GM18870 (cell line): ENCODE measurements around the gene UBE2D2.
"Not testable (repeated sequence)": the region's sequence is repeated elsewhere in the genome, so short reads cannot be mapped to it uniquely, and the experiment has no call there.

Source experiments
- ATAC-seq: cut with Tn5 transposase; IDR thresholded peaks from one replicate; pipeline ENCODE4 v1.9.1; 2021; ENCODE audit warnings: moderate library complexity; ENCODE audit not compliant: unreplicated experiment

The UBE2D2 gene

DNA sequence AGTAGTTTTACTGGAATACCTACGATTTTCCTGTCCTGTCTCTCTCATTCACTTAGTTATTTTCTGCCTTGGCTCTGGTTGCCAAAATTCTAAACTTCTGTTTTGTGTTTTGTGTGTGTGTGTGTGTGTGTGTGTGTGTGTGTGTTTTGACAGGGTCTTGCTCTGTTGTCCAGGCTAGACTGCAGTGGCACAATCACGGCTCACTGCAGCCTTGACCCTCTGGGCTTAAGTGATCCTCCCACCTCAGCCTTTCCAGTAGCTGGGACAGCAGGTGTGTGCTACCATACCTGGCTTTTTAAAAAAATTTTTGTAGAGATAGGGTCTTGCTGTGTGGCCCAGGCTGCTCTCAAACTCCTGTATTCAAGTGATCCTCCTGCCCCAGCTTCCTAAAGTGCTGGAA is 17.2 kb downstream of the UBE2D2 start:
- no peak for ATAC-seq

DNA sequence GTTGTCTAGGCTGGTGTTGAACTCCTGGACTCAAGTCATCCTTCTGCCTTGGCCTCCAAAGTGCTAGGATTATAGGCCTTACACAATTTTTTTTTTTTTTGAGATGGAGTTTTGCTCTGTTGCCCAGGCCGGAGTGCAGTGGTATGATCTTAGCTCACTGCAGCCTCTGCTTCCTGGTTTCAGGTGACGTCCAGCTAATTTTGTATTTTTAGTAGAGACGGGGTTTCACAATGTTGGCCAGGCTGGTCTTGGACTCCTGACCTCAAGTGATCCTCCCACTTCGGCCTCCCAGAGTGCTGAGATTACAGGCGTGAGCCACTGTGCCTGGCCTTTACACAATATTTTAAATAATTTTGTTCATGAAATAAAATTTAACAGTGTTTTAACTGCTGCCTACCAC is 21.0 kb downstream of the UBE2D2 start:
- ATAC-seq: not testable (repeated sequence)

DNA sequence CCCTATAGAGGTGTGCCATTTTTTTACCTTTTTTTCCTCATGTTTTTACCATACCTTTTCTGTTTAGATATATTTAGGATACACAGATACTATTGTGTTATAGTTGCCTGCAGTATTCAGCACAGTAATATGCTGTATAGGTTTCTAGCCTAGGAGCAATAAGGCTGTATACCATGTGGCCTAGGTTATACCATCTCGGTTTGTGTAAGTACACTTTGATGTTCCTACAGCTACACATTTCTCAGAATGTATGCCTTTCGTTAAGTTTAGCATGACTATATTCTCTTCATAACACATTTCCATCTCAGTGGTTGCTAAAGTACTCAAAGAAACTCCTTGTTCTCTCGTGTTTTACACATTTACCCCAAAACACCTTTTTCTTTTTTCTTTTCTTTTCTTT is 23.0 kb downstream of the UBE2D2 start:
- ATAC-seq: no peak

- ATAC-seq: not testable (repeated sequence)
These were observed 27.0 kb downstream of the UBE2D2 start for GRCh38 chr5:139588116-139588515.

DNA sequence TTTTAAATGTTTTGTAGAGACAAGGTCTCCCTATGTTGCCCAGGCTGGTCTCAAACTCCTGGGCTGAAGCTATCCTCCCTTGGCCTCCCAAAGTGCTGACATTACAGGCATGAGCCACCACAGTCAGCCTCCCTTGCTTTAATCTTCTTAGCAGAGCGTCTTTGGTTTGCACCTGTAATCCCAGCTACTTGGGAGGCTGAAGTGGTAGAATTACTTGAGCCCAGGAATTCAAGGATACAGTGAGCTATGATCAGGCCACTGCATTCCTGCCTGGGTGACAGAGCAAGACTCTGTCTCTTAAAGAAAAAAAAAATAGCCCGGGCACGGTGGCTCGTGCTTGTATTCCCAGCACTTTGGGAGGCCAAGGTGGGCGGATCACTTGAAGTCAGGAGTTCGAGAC is 27.8 kb downstream of the UBE2D2 start:
- no peak for ATAC-seq

DNA sequence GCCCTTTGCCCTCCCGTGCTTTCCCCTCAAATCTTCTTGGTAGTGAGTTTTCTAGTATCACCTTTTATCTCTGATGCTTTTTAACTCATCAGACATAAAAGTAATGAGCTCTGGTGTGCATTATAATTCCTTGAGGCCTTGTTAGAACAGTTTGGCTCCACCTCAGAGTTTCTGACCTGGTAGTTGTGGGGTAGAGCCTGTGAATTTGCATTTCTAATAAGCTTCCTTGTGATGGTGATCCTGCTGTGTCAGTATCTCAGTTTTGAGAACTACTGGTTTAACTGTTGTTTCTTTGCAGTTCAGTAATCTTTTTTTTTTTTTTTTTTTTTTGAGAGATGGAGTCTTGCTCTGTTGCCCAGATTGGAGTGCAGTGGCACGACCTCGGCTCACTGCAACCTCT is 31.1 kb downstream of the UBE2D2 start:
- no peak for ATAC-seq

DNA sequence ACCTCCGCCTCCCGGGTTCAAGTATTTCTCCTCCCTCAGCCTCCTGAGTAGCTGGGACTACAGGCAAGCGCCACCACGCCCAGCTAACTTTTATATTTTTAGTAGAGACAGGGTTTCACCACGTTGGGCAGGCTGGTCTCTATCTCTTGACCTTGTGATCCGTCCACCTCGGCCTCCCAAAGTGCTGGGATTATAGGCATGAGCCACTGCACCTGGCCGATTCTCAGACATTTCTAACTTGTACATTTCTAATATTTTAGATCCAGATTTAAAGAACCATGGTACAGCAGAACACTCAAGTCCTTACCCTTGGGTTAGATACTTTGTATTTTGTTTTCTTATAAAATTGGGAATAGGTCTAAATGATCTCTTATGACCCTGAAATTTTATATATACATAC is 31.9 kb downstream of the UBE2D2 start:
- ATAC-seq: not testable (repeated sequence)

GRCh38 chr5:139593716-139594319 is 32.7 kb downstream of the UBE2D2 start:
- peak; percentile 49 for ATAC-seq

GRCh38 chr5:139597134-139597533 is 36.0 kb downstream of the UBE2D2 start:
- ATAC-seq: no peak

- not testable (repeated sequence) for ATAC-seq
These were observed 37.4 kb downstream of the UBE2D2 start for GRCh38 chr5:139598601-139598965.

- no peak for ATAC-seq
These were observed 39.3 kb downstream of the UBE2D2 start for GRCh38 chr5:139600336-139600949.

DNA sequence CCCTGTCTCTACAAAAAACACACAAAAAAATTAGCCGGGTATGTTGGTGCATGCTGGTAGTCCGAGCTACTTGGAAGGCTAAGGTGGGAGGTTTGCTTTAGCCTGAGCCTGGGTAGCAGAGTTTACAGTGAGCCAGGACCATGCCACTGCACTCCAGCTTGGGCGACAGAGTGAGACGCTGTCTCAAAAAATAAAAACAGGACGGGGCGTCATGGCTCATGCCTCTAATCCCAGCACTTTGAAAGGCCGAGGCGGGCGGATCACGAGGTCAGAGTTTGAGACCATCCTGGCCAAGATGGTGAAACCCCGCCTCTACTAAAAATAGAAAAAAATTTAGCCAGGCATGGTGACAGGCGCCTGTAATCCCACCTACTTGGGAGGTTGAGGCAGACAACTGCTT is 40.3 kb downstream of the UBE2D2 start:
- ATAC-seq: no peak

DNA sequence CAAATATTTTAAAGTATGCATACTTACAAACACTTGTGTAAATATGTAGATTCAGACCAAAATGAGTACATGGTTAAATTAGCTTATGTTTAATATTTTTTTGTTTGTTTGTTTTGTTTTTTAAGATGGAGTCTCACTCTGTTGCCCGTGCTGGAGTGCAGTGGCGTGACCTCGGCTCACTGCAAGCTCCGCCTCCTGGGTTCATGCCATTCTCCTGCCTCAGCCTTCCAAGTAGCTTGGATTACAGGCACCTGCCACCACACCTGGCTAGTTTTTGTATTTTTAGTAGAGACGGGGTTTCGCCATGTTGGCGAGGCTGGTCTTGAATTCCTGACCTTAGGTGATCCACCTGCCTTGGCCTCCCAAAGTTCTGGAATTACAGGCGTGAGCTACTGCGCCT is 40.8 kb downstream of the UBE2D2 start:
- not testable (repeated sequence) for ATAC-seq

DNA sequence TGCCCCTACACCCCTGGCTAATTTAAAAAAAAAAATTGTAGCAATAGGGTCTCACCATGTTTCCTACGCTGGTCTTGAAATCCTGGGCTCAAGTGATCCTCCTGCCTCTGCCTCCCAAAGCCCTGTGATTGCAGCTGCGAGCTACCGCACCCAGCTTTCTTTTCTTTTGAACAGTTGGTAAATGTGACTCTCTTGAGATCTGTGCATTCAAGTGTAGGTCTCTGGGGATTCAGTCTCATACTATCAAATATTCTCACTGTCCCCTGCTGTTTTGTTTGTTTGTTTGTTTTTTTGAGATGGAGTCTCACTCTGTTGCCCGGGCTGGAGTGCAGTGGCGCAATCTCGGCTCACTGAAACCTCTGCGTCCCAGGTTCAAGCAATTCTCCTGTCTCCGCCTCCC is 44.7 kb downstream of the UBE2D2 start:
- no peak for ATAC-seq

DNA sequence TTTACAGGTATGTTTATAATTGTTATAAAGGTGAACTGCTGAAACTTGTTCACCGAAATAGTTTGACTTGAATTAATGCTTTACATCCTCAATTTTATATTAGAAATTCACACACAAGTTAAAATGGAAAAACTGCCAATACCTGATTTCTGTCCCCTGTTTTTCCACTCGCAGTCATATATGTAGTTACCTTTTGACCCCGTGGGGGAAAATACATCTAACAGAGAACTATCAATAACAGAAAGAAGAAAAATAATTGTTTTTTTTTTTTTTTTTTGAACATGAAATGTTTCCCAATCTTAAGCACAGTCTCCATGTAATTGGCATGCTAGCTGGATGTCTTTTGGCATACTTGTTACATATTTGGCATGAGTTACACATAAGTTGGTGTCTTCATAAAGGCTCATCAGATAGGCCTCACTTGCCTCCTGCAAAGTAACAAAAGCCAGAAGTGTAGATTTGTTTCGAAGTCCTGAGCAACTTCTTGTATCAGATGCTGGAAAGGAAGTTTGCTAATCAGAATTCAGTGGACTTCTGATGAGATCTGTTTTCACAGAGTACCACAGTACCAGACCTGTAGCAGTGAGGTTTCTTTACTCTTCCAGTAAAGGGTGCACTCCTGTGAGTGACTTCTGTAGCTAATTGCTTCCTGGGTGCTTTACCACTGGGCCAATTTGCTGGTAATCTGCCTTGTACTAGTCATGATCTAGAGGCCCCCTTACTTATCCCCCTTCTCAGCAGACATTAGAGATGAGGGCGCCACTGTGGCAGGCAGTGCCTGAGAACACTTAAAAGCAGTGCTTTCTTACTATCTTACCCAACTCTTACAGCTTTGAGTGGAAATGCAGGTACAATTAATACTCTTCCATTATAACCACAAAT is 50.8 kb downstream of the UBE2D2 start:
- no peak for ATAC-seq

- no peak for ATAC-seq
These were observed 58.7 kb downstream of the UBE2D2 start for GRCh38 chr5:139619861-139620260.

DNA sequence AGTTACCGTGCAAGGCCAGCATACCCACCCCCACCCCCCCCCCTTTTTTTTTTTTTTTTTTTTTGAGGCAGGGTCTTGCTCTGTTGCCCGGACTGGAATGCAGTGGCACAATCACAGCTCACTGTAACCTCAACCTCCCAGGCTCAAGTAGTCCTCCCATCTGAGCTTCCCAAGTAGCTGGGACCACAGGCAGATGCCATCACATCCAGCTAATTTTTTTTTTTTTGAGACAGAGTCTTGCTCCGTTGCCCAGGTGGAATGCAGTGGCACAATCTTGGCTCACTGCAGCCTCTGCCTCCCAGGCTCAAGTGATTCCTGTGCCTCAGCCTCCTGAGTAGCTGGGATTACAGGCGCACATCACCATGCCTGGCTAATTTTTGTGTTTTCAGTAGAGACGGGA is 64.3 kb downstream of the UBE2D2 start:
- ATAC-seq: not testable (repeated sequence)

DNA sequence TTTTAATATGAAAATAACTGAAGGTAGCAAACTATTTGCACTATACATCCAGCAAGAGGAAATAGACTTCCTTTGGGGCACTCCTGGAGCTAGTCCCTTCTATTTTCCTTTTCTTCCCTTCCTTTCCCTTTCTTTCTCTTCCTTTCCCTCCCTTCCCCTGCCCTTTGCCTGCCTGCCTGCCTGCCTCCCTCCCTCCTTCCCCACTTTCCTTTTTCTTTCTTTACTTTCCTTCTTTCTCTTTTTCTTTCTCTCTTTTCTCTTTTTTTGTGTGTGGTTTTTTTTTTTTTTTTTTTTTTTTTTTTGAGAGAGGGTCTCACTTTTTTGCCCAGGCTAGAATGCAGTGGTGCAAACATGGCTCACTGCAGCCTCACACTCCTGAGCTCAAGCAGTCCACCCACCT is 69.7 kb downstream of the UBE2D2 start:
- no peak for ATAC-seq

GRCh38 chr5:139631520-139632165 is 70.5 kb downstream of the UBE2D2 start:
- no peak for ATAC-seq

DNA sequence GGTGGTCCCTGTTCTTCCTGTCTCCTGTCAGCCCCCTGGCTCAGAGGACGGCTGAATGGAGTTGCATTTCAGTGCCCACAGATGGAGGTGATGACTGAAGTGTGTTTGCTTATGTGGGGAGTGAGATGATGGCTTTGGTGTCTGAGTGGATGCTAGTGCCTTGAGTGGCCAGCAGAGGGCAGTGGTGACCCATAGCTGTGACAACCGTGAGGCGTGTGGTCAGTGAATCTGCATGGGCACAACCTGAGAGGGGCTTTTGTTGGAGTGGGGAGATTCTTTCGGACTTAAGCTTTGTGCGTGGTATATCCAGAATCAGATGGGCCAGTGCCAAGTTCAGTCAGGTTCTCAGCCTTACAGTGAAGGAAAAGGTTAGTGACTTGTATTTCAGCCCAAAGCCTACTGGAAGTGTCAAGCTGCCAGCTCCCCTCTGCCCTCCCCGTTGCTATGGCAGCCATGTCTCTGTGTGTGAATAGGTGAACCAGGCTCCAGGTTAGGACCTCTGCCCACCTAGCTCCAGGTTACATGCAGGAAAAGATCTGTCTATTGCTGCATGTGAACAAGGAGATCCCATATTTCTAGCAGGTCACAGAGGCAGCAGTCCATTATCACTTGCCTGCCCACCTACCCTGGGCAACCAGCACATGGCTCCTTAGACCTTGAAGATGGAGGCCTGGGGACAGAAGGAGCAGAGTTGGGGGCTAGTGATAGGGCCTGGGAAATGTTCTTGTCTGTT is 72.3 kb downstream of the UBE2D2 start:
- no peak for ATAC-seq

DNA sequence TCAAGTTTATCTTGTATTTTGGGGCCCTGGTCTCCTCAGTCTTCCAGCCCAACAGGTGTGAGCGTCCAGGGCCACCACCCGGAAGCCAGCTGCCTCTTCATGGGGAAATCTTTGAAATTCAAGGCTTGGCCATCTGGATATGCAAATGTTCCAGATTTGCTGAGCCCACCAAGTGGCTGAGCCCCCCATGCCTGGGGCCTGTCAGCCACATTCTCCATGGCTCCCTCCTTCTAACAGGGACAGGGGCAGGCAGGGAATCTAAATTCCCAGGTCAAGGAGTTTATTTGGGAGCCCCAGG is 72.8 kb downstream of the UBE2D2 start:
- ATAC-seq: no peak
